Measurements from ENCODE around the gene SERINC1.

Gene SERINC1

DNA sequence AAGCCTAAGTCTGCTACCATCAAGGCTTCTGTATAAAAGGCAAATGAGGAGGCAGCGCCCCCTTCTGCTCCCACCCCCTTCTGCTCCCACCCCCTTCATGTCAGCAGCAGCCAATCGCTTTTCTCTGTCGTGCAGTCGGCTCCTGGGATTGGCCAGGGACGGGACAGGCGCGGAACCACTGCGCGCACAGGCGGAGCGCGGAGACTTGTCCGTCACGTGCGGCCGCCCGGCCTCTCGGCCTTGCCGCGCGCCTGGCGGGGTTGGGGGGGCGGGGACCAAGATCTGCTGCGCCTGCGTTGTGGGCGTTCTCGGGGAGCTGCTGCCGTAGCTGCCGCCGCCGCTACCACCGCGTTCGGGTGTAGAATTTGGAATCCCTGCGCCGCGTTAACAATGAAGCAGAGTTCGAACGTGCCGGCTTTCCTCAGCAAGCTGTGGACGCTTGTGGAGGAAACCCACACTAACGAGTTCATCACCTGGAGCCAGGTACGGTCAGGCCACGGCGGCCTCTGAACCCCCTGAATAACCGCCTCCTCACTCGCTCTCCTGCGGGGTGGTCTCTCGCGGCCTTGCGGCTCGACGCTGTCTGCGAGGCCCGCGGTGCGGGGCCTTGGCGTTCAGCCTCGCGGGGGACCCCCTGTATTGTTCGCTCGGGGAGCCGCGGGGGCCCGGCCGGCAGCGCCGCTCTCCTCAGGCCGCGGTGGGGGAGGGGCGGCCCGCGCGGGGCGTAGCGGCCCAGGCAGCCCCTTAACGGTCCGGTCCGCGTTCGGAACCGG, 72.1 kb downstream of the SERINC1 start, which contains the start of gene HSF2:
HSF2 (plus strand) TSS at position 305 of the 773 bp plus-strand sequence; CDS start at position 391, 86 bp downstream.
- TF ChIP-seq, protein P1, sequence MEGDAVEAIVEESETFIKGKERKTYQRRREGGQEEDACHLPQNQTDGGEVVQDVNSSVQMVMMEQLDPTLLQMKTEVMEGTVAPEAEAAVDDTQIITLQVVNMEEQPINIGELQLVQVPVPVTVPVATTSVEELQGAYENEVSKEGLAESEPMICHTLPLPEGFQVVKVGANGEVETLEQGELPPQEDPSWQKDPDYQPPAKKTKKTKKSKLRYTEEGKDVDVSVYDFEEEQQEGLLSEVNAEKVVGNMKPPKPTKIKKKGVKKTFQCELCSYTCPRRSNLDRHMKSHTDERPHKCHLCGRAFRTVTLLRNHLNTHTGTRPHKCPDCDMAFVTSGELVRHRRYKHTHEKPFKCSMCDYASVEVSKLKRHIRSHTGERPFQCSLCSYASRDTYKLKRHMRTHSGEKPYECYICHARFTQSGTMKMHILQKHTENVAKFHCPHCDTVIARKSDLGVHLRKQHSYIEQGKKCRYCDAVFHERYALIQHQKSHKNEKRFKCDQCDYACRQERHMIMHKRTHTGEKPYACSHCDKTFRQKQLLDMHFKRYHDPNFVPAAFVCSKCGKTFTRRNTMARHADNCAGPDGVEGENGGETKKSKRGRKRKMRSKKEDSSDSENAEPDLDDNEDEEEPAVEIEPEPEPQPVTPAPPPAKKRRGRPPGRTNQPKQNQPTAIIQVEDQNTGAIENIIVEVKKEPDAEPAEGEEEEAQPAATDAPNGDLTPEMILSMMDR (IDR thresholded peaks at IDR 0.05; ENCODE audit: low read depth, low read length) = no peak
- DNase-seq (ENCODE audit: low read depth in 2 of 2) = peak; percentile 98 to 99
- H3K4me3 ChIP-seq (replicated peaks in 1 of 2; ENCODE audit: low read depth in 2 of 2, low read length in 2 of 2) = peak within 1 kb of the TSS; percentile 98 to 99

DNA sequence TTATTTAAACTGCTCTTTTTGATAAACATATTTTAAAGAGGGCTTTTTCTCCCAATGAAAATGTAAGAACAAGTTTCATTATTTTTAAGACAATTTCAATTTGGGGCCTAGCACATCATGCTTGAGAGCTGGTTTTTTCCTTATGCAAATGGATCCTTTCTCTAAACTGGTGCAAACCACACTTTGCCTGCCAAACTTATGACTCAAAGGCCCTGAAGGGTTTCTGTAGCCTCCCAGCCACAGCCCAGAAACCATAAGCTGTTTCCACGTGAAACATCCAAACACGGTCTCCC, 72.6 kb downstream of the SERINC1 start:
- TF ChIP-seq, protein P1 (IDR thresholded peaks at IDR 0.05; ENCODE audit: low read depth, low read length) = no peak
- DNase-seq (ENCODE audit: low read depth in 2 of 2) = no peak
- peak overlapping the region; percentile 2 to 8 for H3K4me3 ChIP-seq (replicated peaks in 1 of 2; ENCODE audit: low read depth in 2 of 2, low read length in 2 of 2)

DNA sequence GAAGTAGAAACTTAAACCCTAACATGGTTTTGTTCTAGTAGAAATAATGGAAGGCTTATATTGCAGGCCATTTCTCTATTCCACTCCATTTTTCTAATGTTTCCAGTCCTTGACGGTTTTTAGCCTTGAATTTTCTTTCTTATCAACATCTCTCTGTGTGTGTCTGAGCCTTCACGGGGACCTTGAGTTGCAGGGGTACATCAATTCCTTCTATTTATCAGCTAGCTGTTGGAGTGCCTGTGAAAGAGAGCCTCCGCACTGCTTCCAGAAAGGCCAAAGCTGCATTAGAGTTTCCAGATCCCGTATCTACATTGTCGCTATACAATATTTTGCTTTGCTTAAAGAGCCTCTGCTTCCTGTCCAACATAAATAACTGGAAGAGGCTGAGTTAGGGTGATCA, 77.6 kb downstream of the SERINC1 start:
- no peak for DNase-seq (ENCODE audit: low read depth in 2 of 2)
- TF ChIP-seq, protein P1 (IDR thresholded peaks at IDR 0.05; ENCODE audit: low read depth, low read length) = no peak
- H3K4me3 ChIP-seq (replicated peaks in 1 of 2; ENCODE audit: low read depth in 2 of 2, low read length in 2 of 2) = no peak overlapping the region

DNA sequence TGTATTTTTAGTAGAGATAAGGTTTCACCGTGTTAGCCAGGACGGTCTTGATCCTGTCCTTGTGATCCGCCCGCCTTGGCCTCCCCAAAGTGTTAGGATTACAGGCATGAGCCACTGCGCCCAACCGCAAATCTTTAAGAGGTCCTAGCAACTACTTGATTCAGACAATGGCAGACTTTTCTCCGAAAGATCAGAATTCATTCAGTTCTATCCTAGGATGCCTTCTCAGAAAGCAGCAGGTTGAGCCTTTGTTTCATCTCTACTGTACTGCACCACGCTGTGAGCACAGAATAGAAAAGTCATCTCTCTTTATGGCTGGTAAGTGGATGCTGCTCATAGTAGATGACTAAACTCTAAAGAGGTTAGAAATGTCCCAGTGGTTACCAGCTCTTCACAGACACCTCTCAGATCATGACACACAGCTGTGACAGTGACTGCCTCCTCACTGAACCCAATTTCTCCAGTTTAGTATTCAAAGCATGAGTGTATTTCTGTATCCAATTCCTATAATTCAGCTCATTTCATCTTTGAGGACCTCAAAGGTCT, 78.2 kb downstream of the SERINC1 start:
- no peak overlapping the region for H3K4me3 ChIP-seq (replicated peaks in 1 of 2; ENCODE audit: low read depth in 2 of 2, low read length in 2 of 2)
- TF ChIP-seq, protein P1 (IDR thresholded peaks at IDR 0.05; ENCODE audit: low read depth, low read length) = no peak
- no peak for DNase-seq (ENCODE audit: low read depth in 2 of 2)
